ENCODE measurements around the gene LCK. TPM values are rescaled to one million over a fixed set of nuclear protein-coding genes. Genes with fewer than 3 reads are reported as not detected.

The LCK gene
- total and polyA plus RNA-seq, 2 donors (not counting 3 experiments of a cell fraction or from before 2014, with no cell fraction given): 0.06 TPM; not detected in 1

DNA sequence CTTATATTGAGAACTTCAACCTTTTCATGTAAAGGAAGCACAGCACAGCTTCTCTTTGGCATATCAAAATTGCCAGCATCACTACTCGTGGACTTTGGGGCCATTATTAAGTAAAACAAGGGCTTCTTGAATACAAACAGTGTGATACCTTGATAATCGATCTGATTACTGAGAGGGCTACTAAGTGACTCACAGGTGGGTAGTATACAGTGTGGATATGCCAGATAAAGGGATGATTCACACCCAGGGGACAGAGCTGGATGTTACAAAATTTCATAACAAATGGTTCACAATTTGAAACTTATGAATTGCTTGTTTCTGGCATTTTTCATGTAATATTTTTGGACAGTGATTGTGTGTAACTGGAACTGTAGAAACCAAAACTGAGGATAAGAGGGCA is 56.3 kb downstream of the LCK start:
- no peaks in the 10 kb centered on the region for H3K9me3 ChIP-seq (replicated peaks; ENCODE audit: control insufficient read depth, insufficient read depth, low read length)
- H2AFZ ChIP-seq (ENCODE audit: low read depth, low read length): no peak overlapping the region
- H3K4me2 ChIP-seq (ENCODE audit: insufficient read depth, low read length): no peak overlapping the region
- TF ChIP-seq, protein P1, sequence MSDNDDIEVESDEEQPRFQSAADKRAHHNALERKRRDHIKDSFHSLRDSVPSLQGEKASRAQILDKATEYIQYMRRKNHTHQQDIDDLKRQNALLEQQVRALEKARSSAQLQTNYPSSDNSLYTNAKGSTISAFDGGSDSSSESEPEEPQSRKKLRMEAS (IDR thresholded peaks at IDR 0.05; ENCODE audit: insufficient read depth, insufficient read length): no peak
- TF ChIP-seq MYC (IDR thresholded peaks at IDR 0.05; ENCODE audit: low read depth, low read length) (no peak), POLR2AphosphoS5 (IDR thresholded peaks at IDR 0.05; ENCODE audit: insufficient read depth, low read depth, low read length) (no peak), EZH2 (IDR thresholded peaks at IDR 0.05; ENCODE audit: borderline replicate concordance, low read depth, low read length, severe bottlenecking) (no peak), JUN (IDR thresholded peaks at IDR 0.05; ENCODE audit: borderline replicate concordance, insufficient read depth, insufficient read length, low read depth) (no peak), GATA2 (IDR thresholded peaks at IDR 0.05; ENCODE audit: insufficient read depth, insufficient read length, low read depth, low read length) (no peak), FOS (IDR thresholded peaks at IDR 0.05; ENCODE audit: borderline replicate concordance, insufficient read depth, low read length) (no peak), POLR2A (IDR thresholded peaks at IDR 0.05; ENCODE audit: low read depth, low read length) (no peak)
- TF ChIP-seq, protein P2, sequence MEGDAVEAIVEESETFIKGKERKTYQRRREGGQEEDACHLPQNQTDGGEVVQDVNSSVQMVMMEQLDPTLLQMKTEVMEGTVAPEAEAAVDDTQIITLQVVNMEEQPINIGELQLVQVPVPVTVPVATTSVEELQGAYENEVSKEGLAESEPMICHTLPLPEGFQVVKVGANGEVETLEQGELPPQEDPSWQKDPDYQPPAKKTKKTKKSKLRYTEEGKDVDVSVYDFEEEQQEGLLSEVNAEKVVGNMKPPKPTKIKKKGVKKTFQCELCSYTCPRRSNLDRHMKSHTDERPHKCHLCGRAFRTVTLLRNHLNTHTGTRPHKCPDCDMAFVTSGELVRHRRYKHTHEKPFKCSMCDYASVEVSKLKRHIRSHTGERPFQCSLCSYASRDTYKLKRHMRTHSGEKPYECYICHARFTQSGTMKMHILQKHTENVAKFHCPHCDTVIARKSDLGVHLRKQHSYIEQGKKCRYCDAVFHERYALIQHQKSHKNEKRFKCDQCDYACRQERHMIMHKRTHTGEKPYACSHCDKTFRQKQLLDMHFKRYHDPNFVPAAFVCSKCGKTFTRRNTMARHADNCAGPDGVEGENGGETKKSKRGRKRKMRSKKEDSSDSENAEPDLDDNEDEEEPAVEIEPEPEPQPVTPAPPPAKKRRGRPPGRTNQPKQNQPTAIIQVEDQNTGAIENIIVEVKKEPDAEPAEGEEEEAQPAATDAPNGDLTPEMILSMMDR (IDR thresholded peaks at IDR 0.05; ENCODE audit: extremely low read depth in 1 of 2, insufficient read depth in 1 of 2, low read depth in 1 of 2, low read length in 2 of 2): no peak
- H3K27me3 ChIP-seq (ENCODE audit: control insufficient read depth in 2 of 2, insufficient read depth in 2 of 2, low read length in 2 of 2): no peaks in the 10 kb centered on the region
- ChIA-PET POLR2A (no interaction called here), CTCF (interaction anchor here (1.0 to 2.0 kb wide), 7 partner anchors 9 to 107 kb away, joined by 3 to 7 read pairs (median 3); partner anchors contain the start of gene CCDC28B)
- BruUV-seq (replicated peaks): no TSS peak
- no peak for FAIRE-seq
- H3K36me3 ChIP-seq (ENCODE audit: control insufficient read depth in 2 of 2, extremely low read depth in 1 of 2, insufficient read depth in 2 of 2, low read length in 2 of 2): peaks cover 10 to 11% of the 10 kb centered on the region in 2 experiments
- H3K4me1 ChIP-seq (ENCODE audit: control insufficient read depth, extremely low read depth, insufficient read depth, low read length): no peaks in the 10 kb centered on the region
- peaks cover 2% of the 10 kb centered on the region for H3K79me2 ChIP-seq (ENCODE audit: control insufficient read depth, insufficient read depth, low read length)
- no peak overlapping the region for H3K27ac ChIP-seq (ENCODE audit: insufficient read depth, low read depth, low read length)
- no peaks in the 10 kb centered on the region for H3K9me1 ChIP-seq (replicated peaks; ENCODE audit: control insufficient read depth, extremely low read depth, insufficient read depth, low read length)
- H4K20me1 ChIP-seq (replicated peaks; ENCODE audit: control insufficient read depth, extremely low read depth, insufficient read depth, low read length): no peaks in the 10 kb centered on the region
- no peak overlapping the region for H3K4me3 ChIP-seq (replicated peaks in 1 of 3; ENCODE audit: insufficient read depth in 1 of 3, low read depth in 1 of 3, low read length in 3 of 3)
- dilution Hi-C loops (cut with MboI; ENCODE audit: extremely low pct_ligation_motif_present, low sequenced_read_pairs): no loop called here
- no peak overlapping the region for H3K9ac ChIP-seq (replicated peaks; ENCODE audit: extremely low read depth, insufficient read depth, low read length)
- intact Hi-C loops (cut with micrococcal nuclease): no loop called here
- no peak for DNase-seq (ENCODE audit: low read depth, low spot score)
